AG09319 (cell line): ENCODE data around the gene UBFD1.

Experiments used
- DNase-seq: peaks from one replicate; pipeline ENCODE4 v3.0.0-alpha.2; 2010; ENCODE audit warnings: low read depth; ENCODE audit errors: extremely low read depth
- CTCF ChIP-seq: IDR thresholded peaks from 2 replicates; pipeline ENCODE4 v1.5.1; 2011; ENCODE audit warnings: low read depth, mild to moderate bottlenecking, inconsistent platforms, low read length, moderate library complexity

UBFD1 gene

GRCh38 chr16:23561586-23561985, 4.1 kb downstream of the UBFD1 start:
- TF ChIP-seq CTCF, result no peak
- DNase-seq, result no peak

- no peak for TF ChIP-seq CTCF
- no peak for DNase-seq
These were observed 5.0 kb downstream of the UBFD1 start for GRCh38 chr16:23562505-23562904.

GRCh38 chr16:23563186-23563585, 5.7 kb downstream of the UBFD1 start:
- no peak for DNase-seq
- no peak for TF ChIP-seq CTCF

GRCh38 chr16:23564575-23565363, 7.2 kb downstream of the UBFD1 start:
- no peak for DNase-seq
- no peak for TF ChIP-seq CTCF

GRCh38 chr16:23566724-23567123, 9.2 kb downstream of the UBFD1 start:
- no peak for TF ChIP-seq CTCF
- DNase-seq, result no peak

- DNase-seq, result no peak
- no peak for TF ChIP-seq CTCF
These were observed 10.1 kb downstream of the UBFD1 start for GRCh38 chr16:23567602-23568001.

- TF ChIP-seq CTCF, result no peak
- DNase-seq, result no peak
These were observed 13.6 kb downstream of the UBFD1 start for GRCh38 chr16:23570992-23571632.
